Measurements from ENCODE around the gene IPO8.
"Not testable (repeated sequence)": the region's sequence is repeated elsewhere in the genome, so short reads cannot be mapped to it uniquely, and the experiment has no call there.

IPO8 gene

DNA sequence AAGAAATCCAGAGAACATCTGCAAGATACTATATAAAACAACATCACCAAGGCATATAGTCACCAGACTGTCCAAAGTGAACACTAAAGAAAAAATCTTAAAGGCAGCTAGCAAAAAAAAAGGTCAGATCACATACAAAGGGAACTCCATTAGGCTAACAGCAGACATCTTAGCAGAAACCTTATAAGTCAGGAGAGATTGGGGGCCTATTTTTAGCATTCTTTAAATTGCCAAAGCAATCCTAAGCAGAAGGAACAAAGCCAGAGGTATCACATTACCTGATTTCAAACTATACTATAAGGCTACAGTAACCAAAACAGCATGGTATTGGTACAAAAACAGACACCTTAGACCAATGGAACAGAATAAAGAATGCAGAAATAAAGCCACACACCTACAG is 92.5 kb downstream of the IPO8 start:
- no peak for DNase-seq

GRCh38 chr12:30602678-30603077 is 93.0 kb downstream of the IPO8 start:
- no peak for DNase-seq

DNA sequence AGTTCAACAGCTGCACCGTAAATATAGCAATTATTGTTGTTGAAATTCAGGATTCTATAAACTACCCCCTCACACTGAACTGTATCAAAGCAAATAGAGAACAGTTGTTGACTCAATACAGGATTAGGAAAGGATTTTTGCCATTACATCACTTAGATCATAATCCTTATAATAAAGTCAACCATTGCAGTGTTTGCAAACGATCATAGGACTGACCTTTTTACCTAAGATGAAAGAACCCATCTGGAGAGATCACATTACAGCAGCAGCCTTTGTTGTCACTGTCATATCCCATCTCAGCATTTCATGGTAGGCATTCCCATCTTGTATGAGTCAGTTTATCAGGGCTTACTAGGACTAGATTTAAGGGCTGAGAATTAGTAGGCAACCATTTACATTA is 96.1 kb downstream of the IPO8 start:
- no peak for DNase-seq

DNA sequence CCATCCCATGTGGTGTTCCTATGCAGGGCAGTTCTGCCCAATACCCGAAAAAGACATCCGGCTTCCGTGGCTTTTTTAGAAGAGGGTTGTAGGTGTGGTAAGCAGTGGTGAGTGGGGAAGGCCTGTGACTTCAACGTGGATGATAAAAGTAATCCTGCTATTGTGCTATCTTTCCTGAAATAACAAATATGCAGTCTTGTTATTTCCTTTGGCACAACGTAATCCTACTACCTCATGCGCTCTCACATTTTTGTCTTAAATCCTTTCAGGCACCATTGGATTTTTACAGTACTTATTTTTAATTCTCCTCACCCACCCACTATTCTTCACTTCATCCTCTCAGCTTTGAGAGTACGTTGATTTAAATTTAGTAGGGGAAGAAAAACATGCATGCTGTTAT is 96.8 kb downstream of the IPO8 start:
- DNase-seq = no peak

- DNase-seq = no peak
Observed at GRCh38 chr12:30595742-30596141, 99.9 kb downstream of the IPO8 start.

- no peak for DNase-seq
Observed at GRCh38 chr12:30594509-30594908, 101.2 kb downstream of the IPO8 start.

DNA sequence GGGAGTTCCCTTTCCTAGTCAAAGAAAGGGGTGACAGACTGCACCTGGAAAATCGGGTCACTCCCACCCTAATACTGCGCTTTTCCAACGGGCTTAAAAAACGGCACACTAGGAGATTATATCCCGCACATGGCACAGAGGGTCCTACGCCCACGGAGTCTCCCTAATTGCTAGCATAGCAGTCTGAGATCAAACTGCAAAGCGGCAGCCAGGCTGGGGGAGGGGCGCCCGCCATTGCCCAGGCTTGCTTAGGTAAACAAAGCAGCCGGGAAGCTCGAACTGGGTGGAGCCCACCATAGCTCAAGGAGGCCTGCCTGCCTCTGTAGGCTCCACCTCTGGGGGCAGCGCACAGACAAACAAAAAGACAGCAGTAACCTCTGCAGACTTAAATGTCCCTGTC is 107.1 kb downstream of the IPO8 start:
- DNase-seq = not testable (repeated sequence)

DNA sequence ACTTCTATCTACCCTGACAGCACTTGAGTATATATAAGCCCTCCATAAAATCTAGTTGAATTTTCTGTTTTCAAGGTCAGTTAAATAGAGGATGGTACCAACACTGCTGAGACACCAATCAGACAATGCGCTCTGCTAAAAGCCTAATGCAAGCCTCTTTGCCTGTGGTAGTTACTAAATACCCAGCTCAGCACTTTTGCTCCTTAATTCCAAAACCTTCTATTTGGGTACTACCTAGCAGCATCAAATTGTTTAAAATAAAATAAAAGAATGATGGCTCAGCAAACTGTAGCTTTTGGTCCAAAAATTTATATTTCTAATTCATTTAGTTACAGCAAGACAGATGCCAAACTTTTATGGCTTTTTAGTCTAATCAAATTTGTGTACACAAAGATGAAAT is 107.9 kb downstream of the IPO8 start:
- no peak for DNase-seq

DNA sequence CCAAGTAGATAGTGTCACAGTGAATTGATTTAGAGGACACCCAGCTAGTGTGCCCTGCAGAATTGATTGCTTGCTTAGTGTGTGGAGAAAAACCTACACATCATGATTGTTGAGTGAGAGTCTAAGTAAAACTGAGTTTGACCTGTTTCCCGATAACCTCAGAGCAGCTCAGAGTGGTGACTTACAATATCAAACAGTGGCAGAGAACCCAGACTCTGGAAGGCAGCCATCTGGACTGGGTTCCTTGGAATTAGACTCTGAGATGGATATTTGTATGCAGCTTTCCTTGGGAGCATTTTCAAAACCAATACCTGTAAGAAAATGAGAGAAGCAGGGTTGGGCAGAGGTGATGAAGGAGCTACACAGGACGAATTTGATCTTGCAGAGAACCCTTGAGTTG is 109.8 kb downstream of the IPO8 start:
- DNase-seq = no peak

- no peak for DNase-seq
Observed at GRCh38 chr12:30582943-30583342, 112.7 kb downstream of the IPO8 start.

DNA sequence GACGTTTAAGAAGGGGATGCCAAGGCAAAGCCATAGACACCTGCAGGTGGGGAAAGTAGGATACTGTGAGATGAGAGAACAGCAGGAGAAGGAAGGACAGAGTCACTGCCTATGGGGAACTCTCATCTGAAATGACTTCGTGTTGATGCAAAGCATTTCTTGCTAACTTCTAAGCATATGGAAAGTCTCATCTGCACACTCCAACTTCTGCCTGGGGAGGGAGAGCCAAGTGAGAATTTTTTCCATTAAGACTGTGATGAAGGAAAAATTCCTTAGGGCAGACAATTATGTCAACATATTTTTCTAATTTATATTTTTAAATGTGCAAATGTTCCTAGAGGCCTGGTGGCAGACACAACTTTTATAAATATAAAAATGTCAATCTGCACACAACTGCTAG is 115.3 kb downstream of the IPO8 start:
- DNase-seq = no peak

Measured in GF-D8 (cell line).